Activated naive CD4-positive, alpha-beta T cell treated with anti-CD3 and anti-CD28 coated beads for 36 hours (primary cell): ENCODE results near the gene OPTC. TPM values are rescaled to one million over a fixed set of nuclear protein-coding genes. Genes with fewer than 3 reads are reported as not detected.

Source experiments
- CTCF ChIA-PET: fragments of 350-600 bp; sonication (Branson Sonifier 250); formaldehyde crosslinking; loops from one replicate; lab custom pipeline; 2021; ENCODE audit warnings: antibody characterized with exemption; lab: Charles Lee
- DNase-seq: peaks from one replicate; pipeline ENCODE4 v3.0.0-alpha.2; 2020
- H3K27ac Mint-ChIP-seq: one replicate; pipeline ENCODE4 v1.8.0; 2021; ENCODE audit warnings: mild to moderate bottlenecking, mixed read lengths
- H3K27me3 Mint-ChIP-seq: one replicate; pipeline ENCODE4 v1.8.0; 2021; ENCODE audit warnings: low read depth, mixed read lengths
- H3K36me3 Mint-ChIP-seq: one replicate; pipeline ENCODE4 v1.8.0; 2021; ENCODE audit warnings: low read depth, mixed read lengths
- H3K4me1 Mint-ChIP-seq: one replicate; pipeline ENCODE4 v1.8.0; 2021; ENCODE audit warnings: low read depth, mixed read lengths
- H3K4me3 Mint-ChIP-seq: one replicate; pipeline ENCODE4 v1.8.0; 2021; ENCODE audit warnings: mild to moderate bottlenecking, moderate library complexity, mixed read lengths
- H3K9me3 Mint-ChIP-seq: one replicate; pipeline ENCODE4 v1.8.0; 2021; ENCODE audit warnings: mixed read lengths
- intact Hi-C: fragments of 100-400 bp; cut with micrococcal nuclease; formaldehyde crosslinking; loops from one replicate; pipeline ENCODE4 v1.15.1; 2023
- total RNA-seq, 2 experiments: library from RNA; stranded (reverse); gene quantifications; one replicate each; pipeline ENCODE4 v1.2.3, GENCODE V29; 2021

OPTC gene
- total RNA-seq, 2 experiments from 2014 or later: not detected

- Mint-ChIP-seq H3K4me1 (peaks cover 5% of the 10 kb centered on the region), H3K27ac (no peak overlapping the region), H3K27me3 (no peaks in the 10 kb centered on the region), H3K36me3 (no peaks in the 10 kb centered on the region), H3K4me3 (no peak overlapping the region), H3K9me3 (no peaks in the 10 kb centered on the region)
- intact Hi-C loops: no loop called here
- CTCF ChIA-PET: interaction anchor here (0.6 to 1.5 kb wide), 2 partner anchors 182 to 230 kb away, joined by 3 to 4 read pairs; no protein-coding TSS in a partner anchor
- no peak for DNase-seq
Measured at GRCh38 chr1:203519896-203520295, 25.9 kb downstream of the OPTC start.

GRCh38 chr1:203520315-203520714, 26.4 kb downstream of the OPTC start:
- Mint-ChIP-seq H3K27ac (no peak overlapping the region), H3K27me3 (no peaks in the 10 kb centered on the region), H3K36me3 (no peaks in the 10 kb centered on the region), H3K4me3 (no peak overlapping the region), H3K9me3 (no peaks in the 10 kb centered on the region), H3K4me1 (peaks cover 1% of the 10 kb centered on the region)
- no peak for DNase-seq
- intact Hi-C loops: no loop called here
- CTCF ChIA-PET: interaction anchor here (1.5 kb wide), 1 partner anchor 182 kb away, joined by 4 read pairs; no protein-coding TSS in a partner anchor

GRCh38 chr1:203521074-203521794, 27.3 kb downstream of the OPTC start:
- H3K9me3 Mint-ChIP-seq: no peaks in the 10 kb centered on the region
- H3K4me1 Mint-ChIP-seq: no peaks in the 10 kb centered on the region
- CTCF ChIA-PET: no interaction called here
- DNase-seq: no peak
- no peaks in the 10 kb centered on the region for H3K27me3 Mint-ChIP-seq
- H3K27ac Mint-ChIP-seq: no peak overlapping the region
- intact Hi-C loops: no loop called here
- H3K36me3 Mint-ChIP-seq: no peaks in the 10 kb centered on the region
- H3K4me3 Mint-ChIP-seq: no peak overlapping the region

GRCh38 chr1:203521812-203522211, 27.9 kb downstream of the OPTC start:
- intact Hi-C loops: no loop called here
- no peak overlapping the region for H3K4me3 Mint-ChIP-seq
- no peaks in the 10 kb centered on the region for H3K4me1 Mint-ChIP-seq
- no peak for DNase-seq
- CTCF ChIA-PET: no interaction called here
- H3K27ac Mint-ChIP-seq: no peak overlapping the region
- H3K9me3 Mint-ChIP-seq: no peaks in the 10 kb centered on the region
- H3K36me3 Mint-ChIP-seq: no peaks in the 10 kb centered on the region
- no peaks in the 10 kb centered on the region for H3K27me3 Mint-ChIP-seq

- intact Hi-C loops: no loop called here
- H3K9me3 Mint-ChIP-seq: no peaks in the 10 kb centered on the region
Measured at GRCh38 chr1:203522237-203522636, 28.3 kb downstream of the OPTC start.

GRCh38 chr1:203523667-203524066, 29.7 kb downstream of the OPTC start:
- H3K4me1 Mint-ChIP-seq: no peaks in the 10 kb centered on the region
- H3K27ac Mint-ChIP-seq: no peak overlapping the region
- DNase-seq: no peak
- intact Hi-C loops: no loop called here
- no peaks in the 10 kb centered on the region for H3K9me3 Mint-ChIP-seq
- H3K4me3 Mint-ChIP-seq: no peak overlapping the region
- CTCF ChIA-PET: no interaction called here
- H3K27me3 Mint-ChIP-seq: no peaks in the 10 kb centered on the region
- H3K36me3 Mint-ChIP-seq: no peaks in the 10 kb centered on the region

More at GRCh38 chr1:203522237-203522636, 28.3 kb downstream of the OPTC start:
- CTCF ChIA-PET: no interaction called here
- no peak for DNase-seq
- H3K27me3 Mint-ChIP-seq: no peaks in the 10 kb centered on the region
- H3K36me3 Mint-ChIP-seq: no peaks in the 10 kb centered on the region
- H3K4me1 Mint-ChIP-seq: no peaks in the 10 kb centered on the region
- H3K4me3 Mint-ChIP-seq: no peak overlapping the region
- no peak overlapping the region for H3K27ac Mint-ChIP-seq

GRCh38 chr1:203524152-203524551, 30.2 kb downstream of the OPTC start:
- intact Hi-C loops: no loop called here
- Mint-ChIP-seq H3K4me1 (no peaks in the 10 kb centered on the region), H3K27me3 (no peaks in the 10 kb centered on the region), H3K9me3 (no peaks in the 10 kb centered on the region), H3K4me3 (no peak overlapping the region), H3K36me3 (no peaks in the 10 kb centered on the region), H3K27ac (no peak overlapping the region)
- no peak for DNase-seq
- CTCF ChIA-PET: no interaction called here

GRCh38 chr1:203524824-203525223, 30.9 kb downstream of the OPTC start:
- intact Hi-C loops: no loop called here
- Mint-ChIP-seq H3K36me3 (no peaks in the 10 kb centered on the region), H3K9me3 (no peaks in the 10 kb centered on the region), H3K4me1 (peaks cover 2% of the 10 kb centered on the region), H3K4me3 (no peak overlapping the region), H3K27ac (no peak overlapping the region), H3K27me3 (no peaks in the 10 kb centered on the region)
- DNase-seq: no peak
- CTCF ChIA-PET: no interaction called here

GRCh38 chr1:203525685-203526084, 31.7 kb downstream of the OPTC start:
- no peaks in the 10 kb centered on the region for H3K27me3 Mint-ChIP-seq
- no peak overlapping the region for H3K27ac Mint-ChIP-seq
- DNase-seq: no peak
- intact Hi-C loops: no loop called here
- CTCF ChIA-PET: interaction anchor here (2.3 kb wide), 1 partner anchor 176 kb away, joined by 6 read pairs; no protein-coding TSS in a partner anchor
- H3K9me3 Mint-ChIP-seq: no peaks in the 10 kb centered on the region
- H3K4me3 Mint-ChIP-seq: no peak overlapping the region
- peaks cover 2% of the 10 kb centered on the region for H3K4me1 Mint-ChIP-seq
- H3K36me3 Mint-ChIP-seq: no peaks in the 10 kb centered on the region

- Mint-ChIP-seq H3K27me3 (no peaks in the 10 kb centered on the region), H3K36me3 (no peaks in the 10 kb centered on the region), H3K4me3 (no peak overlapping the region), H3K4me1 (peaks cover 2% of the 10 kb centered on the region), H3K27ac (no peak overlapping the region), H3K9me3 (no peaks in the 10 kb centered on the region)
- intact Hi-C loops: no loop called here
- CTCF ChIA-PET: interaction anchor here (2.3 kb wide), 1 partner anchor 176 kb away, joined by 6 read pairs; no protein-coding TSS in a partner anchor
- no peak for DNase-seq
Measured at GRCh38 chr1:203526130-203526529, 32.2 kb downstream of the OPTC start.

- Mint-ChIP-seq H3K27ac (no peak overlapping the region), H3K27me3 (no peaks in the 10 kb centered on the region), H3K9me3 (no peaks in the 10 kb centered on the region), H3K4me3 (no peak overlapping the region), H3K36me3 (no peaks in the 10 kb centered on the region), H3K4me1 (peaks cover 2% of the 10 kb centered on the region)
- intact Hi-C loops: no loop called here
- no peak for DNase-seq
- CTCF ChIA-PET: interaction anchor here (2.3 kb wide), 1 partner anchor 175 kb away, joined by 6 read pairs; no protein-coding TSS in a partner anchor
Measured at GRCh38 chr1:203526572-203526971, 32.6 kb downstream of the OPTC start.

GRCh38 chr1:203527013-203527412, 33.1 kb downstream of the OPTC start:
- intact Hi-C loops: no loop called here
- no peak overlapping the region for H3K27ac Mint-ChIP-seq
- peaks cover 2% of the 10 kb centered on the region for H3K4me1 Mint-ChIP-seq
- H3K36me3 Mint-ChIP-seq: no peaks in the 10 kb centered on the region
- H3K9me3 Mint-ChIP-seq: no peaks in the 10 kb centered on the region
- no peak for DNase-seq
- CTCF ChIA-PET: interaction anchor here (2.3 kb wide), 1 partner anchor 175 kb away, joined by 6 read pairs; no protein-coding TSS in a partner anchor
- H3K27me3 Mint-ChIP-seq: no peaks in the 10 kb centered on the region
- no peak overlapping the region for H3K4me3 Mint-ChIP-seq

GRCh38 chr1:203528063-203528462, 34.1 kb downstream of the OPTC start:
- Mint-ChIP-seq H3K27me3 (no peaks in the 10 kb centered on the region), H3K27ac (no peak overlapping the region), H3K9me3 (no peaks in the 10 kb centered on the region), H3K4me3 (no peak overlapping the region), H3K4me1 (peaks cover 2% of the 10 kb centered on the region), H3K36me3 (no peaks in the 10 kb centered on the region)
- DNase-seq: no peak
- intact Hi-C loops: no loop called here
- CTCF ChIA-PET: interaction anchor here (0.9 to 2.3 kb wide), 2 partner anchors 24 to 174 kb away, joined by 4 to 6 read pairs; no protein-coding TSS in a partner anchor
